Choroid plexus epithelial cell (primary cell): ENCODE measurements around the gene SGSM1.

Experiments
- DNase-seq: peaks from one replicate; pipeline ENCODE4 v3.0.0-alpha.2; 2010; ENCODE audit warnings: low read depth
- H3K4me3 ChIP-seq: 2 replicates; pipeline ENCODE4 v1.5.1; 2011; ENCODE audit warnings: low read depth, mild to moderate bottlenecking, control low read depth, low read length, moderate library complexity
- TF ChIP-seq, protein P1 (sequence below): conservative IDR thresholded peaks from 2 replicates; pipeline ENCODE4 v1.5.1; 2011; ENCODE audit warnings: low read depth, mild to moderate bottlenecking, control low read depth, inconsistent platforms, low read length, moderate library complexity

The SGSM1 gene

DNA sequence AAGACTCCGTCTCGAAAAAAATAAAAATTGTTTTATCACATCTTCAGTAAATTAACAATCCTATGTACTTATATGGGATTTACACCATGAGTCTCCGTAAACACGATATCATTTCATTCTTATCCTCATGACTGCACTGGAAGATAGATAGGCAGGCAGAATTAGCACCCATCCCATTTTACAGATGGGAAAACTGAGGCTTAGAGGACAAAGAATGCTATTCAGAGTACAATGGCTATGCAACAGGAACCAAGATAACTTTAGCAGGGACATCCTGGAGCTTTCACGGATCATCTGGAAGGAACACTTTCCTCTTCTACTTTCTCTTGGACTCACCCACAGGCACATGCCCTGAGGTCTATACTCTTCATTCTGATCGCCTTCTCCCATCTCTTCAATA lies 14.6 kb upstream of the SGSM1 start:
- H3K4me3 ChIP-seq: no peak overlapping the region
- TF ChIP-seq, protein P1, sequence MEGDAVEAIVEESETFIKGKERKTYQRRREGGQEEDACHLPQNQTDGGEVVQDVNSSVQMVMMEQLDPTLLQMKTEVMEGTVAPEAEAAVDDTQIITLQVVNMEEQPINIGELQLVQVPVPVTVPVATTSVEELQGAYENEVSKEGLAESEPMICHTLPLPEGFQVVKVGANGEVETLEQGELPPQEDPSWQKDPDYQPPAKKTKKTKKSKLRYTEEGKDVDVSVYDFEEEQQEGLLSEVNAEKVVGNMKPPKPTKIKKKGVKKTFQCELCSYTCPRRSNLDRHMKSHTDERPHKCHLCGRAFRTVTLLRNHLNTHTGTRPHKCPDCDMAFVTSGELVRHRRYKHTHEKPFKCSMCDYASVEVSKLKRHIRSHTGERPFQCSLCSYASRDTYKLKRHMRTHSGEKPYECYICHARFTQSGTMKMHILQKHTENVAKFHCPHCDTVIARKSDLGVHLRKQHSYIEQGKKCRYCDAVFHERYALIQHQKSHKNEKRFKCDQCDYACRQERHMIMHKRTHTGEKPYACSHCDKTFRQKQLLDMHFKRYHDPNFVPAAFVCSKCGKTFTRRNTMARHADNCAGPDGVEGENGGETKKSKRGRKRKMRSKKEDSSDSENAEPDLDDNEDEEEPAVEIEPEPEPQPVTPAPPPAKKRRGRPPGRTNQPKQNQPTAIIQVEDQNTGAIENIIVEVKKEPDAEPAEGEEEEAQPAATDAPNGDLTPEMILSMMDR: no peak
- no peak for DNase-seq

DNA sequence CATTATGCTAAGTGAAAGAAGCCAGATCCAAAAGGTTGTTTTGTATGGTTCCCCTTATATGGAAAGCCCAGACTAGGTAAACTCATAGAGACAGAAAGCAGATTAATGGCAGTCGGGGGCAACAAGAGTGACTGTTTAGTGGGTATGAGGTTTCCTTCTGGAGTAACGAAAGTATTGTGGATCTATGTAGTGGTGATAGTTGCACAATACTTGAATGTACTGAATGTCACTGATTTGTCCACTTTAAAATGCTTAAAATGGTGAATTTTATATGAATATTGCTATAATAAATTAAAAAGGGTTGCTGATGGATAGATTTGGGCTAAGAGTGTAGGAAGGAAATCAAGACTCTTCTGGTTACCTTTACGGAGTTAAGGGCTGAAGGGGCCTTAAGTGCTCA lies 10.0 kb upstream of the SGSM1 start:
- DNase-seq: no peak
- H3K4me3 ChIP-seq: no peak overlapping the region
- TF ChIP-seq, protein P1: no peak

DNA sequence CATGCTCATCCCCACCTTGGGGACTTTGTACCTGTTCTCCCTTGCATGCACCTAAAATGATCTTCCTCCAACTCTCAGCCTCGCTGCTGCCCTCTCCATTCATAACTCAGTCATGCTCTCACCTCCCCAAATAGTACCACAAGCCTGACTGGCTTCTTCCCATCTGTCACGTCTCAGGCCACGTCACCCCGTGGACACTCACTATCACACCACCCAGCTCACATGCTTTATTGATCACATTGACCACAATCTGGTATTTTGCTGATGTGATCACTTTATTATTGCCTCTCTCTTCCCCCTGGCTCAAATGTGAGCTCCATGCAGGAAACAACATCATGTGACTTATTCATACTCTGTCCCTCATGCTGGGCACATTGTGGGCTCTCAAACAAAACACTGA lies 9.2 kb upstream of the SGSM1 start:
- no peak overlapping the region for H3K4me3 ChIP-seq
- TF ChIP-seq, protein P1: no peak
- DNase-seq: no peak

DNA sequence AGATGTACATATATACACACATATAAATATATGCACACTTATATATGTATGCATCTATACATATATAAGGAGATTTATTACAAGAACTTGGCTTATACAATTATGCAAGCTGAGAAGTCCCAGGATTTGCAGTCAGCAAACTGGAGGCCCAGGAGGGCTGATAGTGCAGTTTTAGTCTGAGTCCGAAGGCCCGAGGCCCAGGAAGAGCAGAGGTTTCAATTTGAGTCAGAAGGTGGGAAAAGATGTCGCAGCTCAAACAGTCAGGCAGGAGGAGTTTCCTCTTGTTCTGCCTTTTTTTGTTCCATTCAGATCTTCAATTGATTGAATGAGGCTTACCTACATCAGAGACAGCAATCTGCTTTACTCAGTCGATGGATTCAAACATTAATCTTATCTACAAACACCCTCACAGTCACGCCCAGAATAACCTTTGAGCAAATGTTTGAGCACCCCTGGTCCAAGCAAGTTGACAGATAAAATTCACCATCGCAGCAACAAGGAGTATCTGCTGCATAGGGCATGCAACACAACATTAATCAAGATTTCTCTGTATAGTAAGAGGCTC lies 4.0 kb upstream of the SGSM1 start:
- H3K4me3 ChIP-seq: no peak overlapping the region
- TF ChIP-seq, protein P1: no peak
- no peak for DNase-seq

DNA sequence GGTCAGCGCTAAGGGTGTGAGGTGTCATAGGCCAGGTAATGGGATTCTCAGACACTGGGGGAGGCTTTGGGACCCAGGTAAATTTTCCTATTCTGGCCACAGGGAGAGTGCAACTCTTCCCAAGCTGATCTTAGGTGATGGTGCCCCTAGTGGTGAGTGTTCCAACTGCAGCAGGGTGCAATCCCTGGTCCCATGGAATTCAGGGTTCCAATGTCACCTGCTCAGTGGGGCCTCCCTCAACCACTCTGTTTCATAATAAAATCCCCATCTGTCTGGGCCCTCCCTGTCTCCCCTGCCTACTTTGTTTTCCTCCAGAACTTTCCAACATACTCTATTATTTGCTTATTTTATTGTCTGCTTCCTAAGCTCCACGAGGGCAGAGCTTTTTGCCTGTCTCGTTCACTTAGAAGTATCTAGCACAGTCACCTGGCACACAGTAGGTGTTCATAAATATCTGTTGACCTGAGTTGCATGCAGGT lies 2.9 kb upstream of the SGSM1 start:
- DNase-seq: peak; percentile 50
- no peak overlapping the region for H3K4me3 ChIP-seq
- TF ChIP-seq, protein P1: peak; percentile 87

DNA sequence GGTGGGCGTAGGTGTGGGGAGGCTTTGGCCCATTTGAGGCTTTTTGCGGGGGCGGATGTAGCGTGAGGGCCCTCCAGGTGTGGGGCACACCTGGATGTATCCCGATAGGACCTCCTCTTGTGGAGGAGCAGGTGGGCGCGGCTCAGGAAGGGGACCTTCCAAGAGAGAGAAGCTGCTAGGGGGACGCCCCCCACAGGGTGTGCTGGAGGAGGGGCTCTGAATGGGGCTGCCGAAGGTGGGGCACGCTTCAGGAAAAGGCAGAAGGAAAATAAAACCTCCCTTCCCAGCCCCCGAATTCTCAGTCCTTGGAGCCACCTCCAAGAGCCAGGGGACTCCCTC lies 621 bp downstream of the SGSM1 start:
- DNase-seq: no peak
- H3K4me3 ChIP-seq: no peak overlapping the region
- TF ChIP-seq, protein P1: no peak

DNA sequence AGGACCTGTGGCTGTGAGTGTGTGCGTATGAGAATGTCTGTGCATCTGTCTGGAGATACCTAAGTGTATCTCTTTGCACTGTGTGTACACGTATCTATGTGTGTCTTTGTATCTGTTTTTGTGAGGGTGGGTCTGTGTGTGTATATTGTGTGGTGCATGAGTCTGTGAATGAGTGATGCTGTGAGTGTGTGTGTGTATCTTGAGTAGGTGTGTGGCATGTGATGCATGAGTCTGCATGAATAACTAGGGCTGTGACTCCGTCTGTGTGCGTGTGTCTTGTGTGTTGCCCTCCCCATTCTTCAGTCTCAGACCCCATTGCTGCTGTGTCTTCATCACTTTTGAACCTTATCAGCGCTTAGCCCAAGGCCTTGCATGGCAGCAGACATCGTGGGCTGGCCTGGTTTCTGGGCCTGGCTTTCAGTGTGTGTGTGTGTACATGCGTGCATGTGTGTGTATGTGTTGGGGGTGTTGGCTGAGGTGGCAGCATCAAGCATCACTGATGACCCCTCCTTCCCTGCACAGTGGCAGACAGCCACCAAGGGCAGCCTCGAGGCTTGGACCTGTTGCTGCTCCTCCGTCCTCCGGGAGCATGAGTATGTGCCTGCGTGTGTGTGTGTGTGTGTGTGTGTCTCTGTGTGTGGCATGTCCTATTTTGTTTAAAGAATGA lies 1.4 kb downstream of the SGSM1 start:
- TF ChIP-seq, protein P1: no peak
- H3K4me3 ChIP-seq: no peak overlapping the region
- DNase-seq: peak; percentile 18
